Stimulated activated CD4-positive, alpha-beta T cell treated with anti-CD3 and anti-CD28 coated beads, Interleukin-1b, Interleukin-23, amount 100 ng/mL, for 24 hours (primary cell): ENCODE results near the gene ACAD11.
"Not testable (repeated sequence)": the region's sequence is repeated elsewhere in the genome, so short reads cannot be mapped to it uniquely, and the experiment has no call there.

Experiments
- DNase-seq, 4 experiments: peaks; one replicate each; pipeline ENCODE4 v3.0.0-alpha.2; 2020; ENCODE audit warnings: low read depth in 4 of 4, low spot score in 1 of 4

Gene ACAD11

DNA sequence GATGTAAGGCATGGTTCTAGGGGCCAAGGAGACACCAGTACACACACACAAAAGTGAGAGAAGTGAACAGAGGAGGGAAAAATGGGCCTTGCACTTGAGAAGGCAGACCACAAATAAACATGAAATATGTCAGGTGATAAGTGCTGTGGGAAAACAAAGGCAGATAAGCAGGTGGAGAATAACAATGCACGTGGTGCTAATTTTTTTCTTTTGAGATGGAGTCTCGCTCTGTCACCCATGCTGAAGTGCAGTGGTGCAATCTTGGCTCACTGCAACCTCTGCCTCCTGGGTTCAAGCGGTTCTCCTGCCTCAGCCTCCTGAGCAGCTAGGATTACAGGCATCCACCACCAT lies 103.6 kb downstream of the ACAD11 start:
- not testable (repeated sequence) for DNase-seq

DNA sequence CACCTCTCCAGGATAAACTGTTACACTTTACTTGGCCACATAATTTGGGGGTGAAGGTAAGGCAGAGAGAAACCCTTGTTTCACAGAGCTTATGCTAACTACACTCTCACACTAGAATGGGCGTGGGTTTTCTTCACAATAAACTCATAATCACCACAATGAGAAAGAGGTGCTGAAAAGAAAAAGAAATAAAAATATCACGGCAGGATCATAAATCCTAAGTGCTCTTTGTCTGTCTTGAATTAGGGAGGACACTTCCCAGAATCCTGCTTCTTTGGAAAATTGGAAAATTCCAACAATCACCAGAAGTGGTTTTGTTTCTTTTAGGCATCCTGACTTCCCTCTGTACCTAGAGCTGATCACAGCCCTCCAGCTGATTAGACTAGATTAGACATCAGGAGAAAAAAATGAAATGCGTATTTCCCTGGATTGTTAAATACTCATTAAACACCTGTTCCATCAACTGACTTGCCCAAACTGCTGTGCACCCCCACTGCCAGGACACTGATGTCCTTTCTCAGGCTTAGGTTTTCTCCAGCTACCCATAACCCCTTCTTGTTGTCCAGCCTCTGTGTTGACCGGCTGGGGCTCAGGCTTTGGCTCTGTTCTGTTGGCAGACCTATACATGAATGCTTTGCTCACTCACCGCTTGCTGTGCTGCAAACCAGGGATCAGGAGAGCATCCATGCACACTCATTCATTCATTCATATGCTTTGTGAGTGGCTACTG lies 104.1 kb downstream of the ACAD11 start:
- no peak for DNase-seq

GRCh38 chr3:132554437-132554836 lies 105.2 kb downstream of the ACAD11 start:
- DNase-seq, result no peak

DNA sequence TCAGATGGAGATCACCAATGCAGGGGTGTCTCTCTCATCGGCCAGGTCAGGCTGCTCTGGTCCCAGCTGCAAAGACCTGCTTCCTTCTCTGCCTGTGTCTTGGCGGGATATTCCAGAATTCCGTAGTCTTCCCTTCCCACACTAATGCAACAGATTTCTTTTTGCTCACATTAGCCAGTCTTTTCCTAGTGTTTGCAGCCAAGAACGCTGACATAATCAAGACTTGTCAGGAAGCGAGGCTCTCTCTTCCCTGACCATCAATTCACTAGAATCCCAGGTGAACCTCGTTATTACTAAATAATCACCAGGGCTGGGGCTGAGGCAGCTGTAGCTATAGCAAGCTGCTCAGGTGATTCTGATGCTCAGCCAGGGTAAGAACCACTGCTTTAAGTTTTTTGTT lies 105.8 kb downstream of the ACAD11 start:
- DNase-seq, result no peak

GRCh38 chr3:132550579-132551305 lies 108.9 kb downstream of the ACAD11 start:
- no peak for DNase-seq

DNA sequence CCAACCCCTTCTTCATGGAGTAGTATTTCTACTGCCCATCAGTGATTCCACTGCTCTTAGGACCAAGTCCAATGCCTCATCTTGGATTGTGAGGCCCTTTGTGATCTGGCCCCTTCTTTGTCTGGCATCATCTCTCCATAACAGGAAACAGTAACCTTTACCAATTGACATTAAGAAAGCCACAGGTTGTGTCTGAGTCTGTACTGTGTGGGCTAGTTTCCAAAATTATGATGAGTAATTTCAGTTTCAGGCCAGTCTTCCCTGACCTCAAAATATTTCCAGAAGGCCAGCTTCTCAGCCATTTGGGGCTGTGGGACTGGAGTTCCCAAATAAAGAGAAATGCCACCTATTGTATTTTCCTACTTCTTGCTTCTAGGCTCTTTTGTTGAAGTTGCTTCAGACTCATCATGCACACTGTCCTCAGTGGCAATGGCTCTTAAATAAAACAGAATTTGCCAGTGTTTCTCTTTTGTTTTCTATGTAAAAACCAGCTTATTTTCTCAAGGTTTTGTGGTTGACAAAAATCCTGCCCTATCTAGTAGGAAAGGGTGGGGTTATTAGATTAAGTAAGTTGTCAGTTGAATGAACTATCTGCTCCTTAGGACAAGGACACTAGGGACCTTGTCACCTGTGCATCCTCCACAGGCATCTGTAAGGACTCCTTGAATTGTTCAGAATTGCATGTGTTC lies 109.6 kb downstream of the ACAD11 start:
- no peak for DNase-seq

DNA sequence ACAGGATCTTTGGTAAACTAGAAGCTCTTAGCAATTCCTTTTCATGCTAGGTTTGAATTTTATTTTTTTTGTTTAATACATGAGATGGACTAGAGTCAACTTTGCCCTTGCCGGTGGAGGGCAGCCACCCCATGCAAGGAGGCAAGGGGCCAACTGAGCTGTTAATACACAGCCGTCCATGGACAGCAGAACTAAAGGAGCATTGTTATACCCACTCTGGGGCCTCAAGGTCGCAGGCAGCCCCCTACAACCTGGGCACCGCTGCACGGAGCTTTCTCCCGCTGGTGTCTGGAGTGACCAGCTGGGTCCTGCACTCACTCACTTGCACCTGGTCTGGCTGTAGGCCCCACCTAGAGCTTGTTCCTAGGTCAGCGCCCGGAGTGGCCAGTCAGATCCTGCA lies 110.4 kb downstream of the ACAD11 start:
- DNase-seq, result no peak

DNA sequence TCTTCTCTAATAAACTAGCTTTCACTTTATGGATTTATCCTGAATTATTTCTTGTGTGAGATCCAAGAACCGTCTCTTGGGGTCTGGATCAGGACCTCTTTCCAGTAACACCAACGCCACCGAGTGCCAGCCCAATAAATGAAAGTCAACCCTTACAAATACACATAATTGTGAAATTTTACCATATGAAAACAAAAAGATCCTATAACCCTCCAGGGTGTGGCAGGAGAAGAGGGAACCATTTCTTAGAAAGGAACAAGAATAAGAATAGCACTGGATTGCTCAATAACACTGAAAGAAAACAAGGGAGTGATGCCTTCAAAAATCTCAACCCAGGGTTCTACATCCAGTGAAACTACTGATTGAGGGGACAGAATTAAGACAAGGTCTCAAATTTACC lies 114.1 kb downstream of the ACAD11 start:
- DNase-seq, result no peak

DNA sequence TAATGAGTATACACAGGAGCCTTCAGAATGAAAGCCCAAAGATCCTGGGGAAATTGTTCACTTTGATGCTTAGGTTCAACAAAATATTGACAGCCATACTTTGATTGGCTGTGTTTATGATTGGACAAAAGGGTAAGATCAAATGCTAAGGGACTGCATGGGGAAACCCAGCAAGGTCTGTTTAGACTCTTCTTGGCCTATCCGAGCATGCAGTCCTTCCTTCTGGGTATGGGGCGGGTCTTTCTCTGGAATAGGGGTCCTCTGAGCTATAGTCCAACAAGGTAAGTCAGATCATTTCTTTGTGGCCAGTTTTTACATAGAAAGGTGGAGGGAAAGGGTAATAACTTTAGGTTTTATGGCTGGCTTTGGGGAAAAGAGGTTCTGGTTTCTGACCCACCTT lies 115.5 kb downstream of the ACAD11 start:
- DNase-seq, result no peak

- DNase-seq, result no peak
Measured at GRCh38 chr3:132543011-132543739, 116.4 kb downstream of the ACAD11 start.

GRCh38 chr3:132542577-132542976 lies 117.0 kb downstream of the ACAD11 start:
- DNase-seq, result no peak

GRCh38 chr3:132539681-132540080 lies 119.9 kb downstream of the ACAD11 start:
- no peak for DNase-seq

DNA sequence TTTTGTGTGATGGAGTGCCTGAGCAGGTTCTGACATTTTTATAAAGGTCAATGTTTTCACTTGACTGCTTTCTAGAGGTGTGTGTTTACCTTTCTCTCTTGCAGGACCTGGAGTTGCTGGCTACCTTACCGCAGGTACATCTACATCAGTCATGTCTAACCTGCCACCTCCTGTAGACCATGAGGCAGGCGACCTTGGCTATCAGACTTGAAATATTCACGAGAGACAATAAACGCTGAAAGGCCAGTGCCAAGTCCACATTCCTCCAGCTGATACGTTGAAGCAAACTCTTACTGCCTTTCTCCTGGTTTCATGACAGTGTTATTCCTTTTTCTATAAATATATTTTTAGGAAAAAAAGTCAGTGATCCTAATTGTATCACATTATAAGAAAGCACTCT lies 121.5 kb downstream of the ACAD11 start:
- no peak for DNase-seq

DNA sequence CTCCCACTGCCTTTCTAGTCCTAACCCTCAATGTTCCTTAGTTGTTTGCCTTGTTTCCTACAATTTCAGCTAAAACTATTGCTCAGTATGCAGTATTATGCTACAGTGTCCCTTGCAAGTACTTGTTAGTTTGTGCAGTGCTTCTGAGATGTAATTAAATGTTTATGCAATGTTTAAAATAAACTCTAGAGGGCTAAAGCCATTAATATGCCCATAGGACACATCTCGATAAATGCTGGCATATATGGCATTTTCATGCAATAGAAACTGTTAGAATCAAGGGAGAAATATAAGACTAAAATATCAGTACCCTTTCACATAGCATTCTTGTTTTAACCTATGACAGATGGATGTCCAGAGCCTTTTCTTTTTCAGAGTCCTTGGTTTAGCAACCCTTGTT lies 122.3 kb downstream of the ACAD11 start:
- no peak for DNase-seq

DNA sequence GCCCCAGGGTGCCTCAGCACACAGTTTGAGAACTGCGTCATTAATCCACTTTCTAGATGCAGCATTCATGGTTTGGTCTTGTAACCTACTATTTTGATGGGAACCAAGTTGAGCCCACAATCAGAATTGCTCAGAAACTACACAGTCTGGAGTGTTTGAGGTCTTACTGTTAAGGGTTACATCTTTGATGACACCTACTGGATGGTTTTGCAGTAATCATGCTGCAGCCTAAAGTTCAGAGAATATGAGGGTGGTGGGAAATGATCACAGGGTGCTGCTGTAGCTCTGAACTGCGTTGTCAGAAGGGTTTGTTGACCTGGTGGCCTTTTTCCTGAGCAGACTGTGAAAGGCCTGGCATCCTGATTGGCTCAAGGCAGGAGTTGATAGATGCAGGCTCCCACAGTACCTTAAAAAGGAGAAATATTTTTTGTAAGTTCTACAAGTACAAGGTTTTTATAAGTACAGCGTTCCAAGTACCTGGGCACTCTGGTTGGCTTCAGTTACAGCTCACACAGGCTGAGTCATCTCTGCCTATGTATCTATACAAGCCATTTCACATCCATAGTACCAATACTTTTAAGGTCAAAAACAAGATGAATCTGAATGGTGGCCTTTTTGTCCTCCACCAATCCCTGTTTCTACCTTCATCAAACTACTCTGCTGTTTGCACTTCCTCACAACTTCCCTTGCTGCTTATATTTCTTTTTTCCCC lies 123.0 kb downstream of the ACAD11 start:
- no peak for DNase-seq

DNA sequence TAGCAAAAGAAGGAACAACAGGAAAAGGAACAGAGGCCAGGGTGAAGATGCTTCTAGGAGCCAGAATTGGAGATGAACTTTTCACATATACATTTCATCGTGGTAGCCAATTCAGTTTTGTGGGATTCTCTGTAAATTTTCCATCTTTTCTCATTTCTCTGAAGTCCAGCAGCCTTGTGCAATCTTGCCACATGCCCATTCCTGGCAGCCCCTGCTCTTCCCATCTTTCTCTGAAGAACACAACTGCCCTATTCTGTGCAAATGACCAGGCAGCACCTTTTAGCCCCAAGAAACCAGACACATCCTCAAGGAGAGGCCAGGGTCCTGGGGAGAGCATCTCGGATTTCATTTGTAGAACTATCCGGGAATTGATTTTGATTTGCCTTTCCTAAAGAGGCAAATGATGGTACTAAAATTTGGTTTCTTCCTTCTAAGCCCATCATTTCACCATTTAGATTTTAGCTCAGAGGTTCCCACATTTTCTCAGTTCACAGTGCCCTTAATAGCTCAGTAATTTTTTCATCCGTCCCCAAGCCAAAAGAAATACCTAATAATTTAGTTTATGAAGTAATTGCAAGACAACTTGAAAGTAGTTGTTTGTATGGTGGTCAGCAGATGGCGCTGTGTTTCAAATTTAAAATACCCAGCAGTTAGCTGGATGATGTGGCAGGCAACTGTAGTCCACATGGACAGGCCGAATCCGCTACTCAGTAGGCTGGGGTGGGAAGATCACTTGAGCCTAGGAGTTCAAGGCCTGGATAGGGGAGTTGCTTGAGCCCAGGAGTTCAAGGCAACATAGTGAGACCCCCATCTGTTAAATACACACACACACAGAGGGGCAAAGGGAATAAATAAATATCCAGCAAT lies 123.8 kb downstream of the ACAD11 start:
- DNase-seq, result peak; percentile 18 to 40 (median 31)

GRCh38 chr3:132530624-132531023 lies 129.0 kb downstream of the ACAD11 start:
- no peak for DNase-seq

DNA sequence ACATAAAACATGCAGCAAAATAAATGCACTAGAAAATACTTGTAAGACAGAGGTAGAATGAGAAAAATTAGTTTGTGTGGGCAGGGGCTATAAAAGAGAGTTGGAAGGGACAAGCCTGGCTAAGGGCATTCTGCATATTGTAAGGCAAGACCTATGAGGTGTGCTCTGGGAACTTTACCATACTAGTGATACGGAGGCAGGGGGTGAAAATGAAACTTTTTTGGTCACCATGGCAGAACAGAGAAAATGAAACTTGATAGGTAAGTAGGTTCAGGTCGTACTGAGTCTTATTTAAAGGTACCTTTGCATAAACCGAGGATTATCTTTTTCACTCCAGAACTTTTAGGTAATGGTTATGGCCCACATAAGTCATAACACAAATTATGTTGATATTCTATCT lies 137.3 kb downstream of the ACAD11 start:
- no peak for DNase-seq

- no peak for DNase-seq
Measured at GRCh38 chr3:132521901-132522300, 137.7 kb downstream of the ACAD11 start.

- no peak for DNase-seq
Measured at GRCh38 chr3:132519914-132520313, 139.7 kb downstream of the ACAD11 start.
